Measurements from ENCODE around the gene RFX8. TPM values are rescaled to one million over a fixed set of nuclear protein-coding genes. Genes with fewer than 3 reads are reported as not detected.
"Not testable (repeated sequence)": the region's sequence is repeated elsewhere in the genome, so short reads cannot be mapped to it uniquely, and the experiment has no call there.

Gene RFX8
- total RNA-seq, 1 donor from 2014 or later: not detected

- H3K27me3 ChIP-seq: peaks cover 5% of the 10 kb centered on the region
- ATAC-seq (peak; percentile 57), DNase-seq (no peak)
- H3K4me1 ChIP-seq: peaks cover 17% of the 10 kb centered on the region
- intact Hi-C loops (cut with DNase I): no loop called here
- H3K9me3 ChIP-seq: no peaks in the 10 kb centered on the region
- no peaks in the 10 kb centered on the region for H3K36me3 ChIP-seq
- no peak overlapping the region for H3K27ac ChIP-seq
- no peak for TF ChIP-seq CTCF (IDR thresholded peaks at IDR 0.05)
- H3K4me3 ChIP-seq: no peak overlapping the region
Observed at GRCh38 chr2:101466426-101466825, 8.5 kb downstream of the RFX8 start.

GRCh38 chr2:101464841-101465240 is 10.1 kb downstream of the RFX8 start:
- DNase-seq (no peak), ATAC-seq (no peak)
- intact Hi-C loops (cut with DNase I): no loop called here
- peaks cover 3% of the 10 kb centered on the region for H3K27me3 ChIP-seq
- no peaks in the 10 kb centered on the region for H3K9me3 ChIP-seq
- H3K4me1 ChIP-seq: peaks cover 17% of the 10 kb centered on the region
- TF ChIP-seq CTCF (IDR thresholded peaks at IDR 0.05): no peak
- H3K4me3 ChIP-seq: no peak overlapping the region
- H3K36me3 ChIP-seq: no peaks in the 10 kb centered on the region
- no peak overlapping the region for H3K27ac ChIP-seq

- peak; percentile 66 for ATAC-seq
- no peak for DNase-seq
- no peak overlapping the region for H3K4me3 ChIP-seq
- no peaks in the 10 kb centered on the region for H3K36me3 ChIP-seq
- no peak for TF ChIP-seq CTCF (IDR thresholded peaks at IDR 0.05)
- peaks cover 17% of the 10 kb centered on the region for H3K4me1 ChIP-seq
- intact Hi-C loops (cut with DNase I): no loop called here
- H3K9me3 ChIP-seq: no peaks in the 10 kb centered on the region
- peaks cover 3% of the 10 kb centered on the region for H3K27me3 ChIP-seq
- H3K27ac ChIP-seq: no peak overlapping the region
Observed at GRCh38 chr2:101463911-101464641, 10.8 kb downstream of the RFX8 start.

- DNase-seq: no peak
- ATAC-seq: peak; percentile 34
- H3K9me3 ChIP-seq: no peaks in the 10 kb centered on the region
- intact Hi-C loops (cut with DNase I): no loop called here
- TF ChIP-seq CTCF (IDR thresholded peaks at IDR 0.05): no peak
- no peak overlapping the region for H3K4me3 ChIP-seq
- H3K27ac ChIP-seq: no peak overlapping the region
- peaks cover 17% of the 10 kb centered on the region for H3K4me1 ChIP-seq
- H3K27me3 ChIP-seq: peaks cover 3% of the 10 kb centered on the region
- H3K36me3 ChIP-seq: no peaks in the 10 kb centered on the region
Observed at GRCh38 chr2:101463421-101463820, 11.5 kb downstream of the RFX8 start.

- DNase-seq (no peak), ATAC-seq (no peak)
Observed at GRCh38 chr2:101461381-101461780, 13.5 kb downstream of the RFX8 start.

GRCh38 chr2:101454408-101454807 is 20.5 kb downstream of the RFX8 start:
- H3K4me1 ChIP-seq; DNase-seq; H3K27me3 ChIP-seq; H3K27ac ChIP-seq; ATAC-seq; H3K9me3 ChIP-seq; H3K36me3 ChIP-seq; H3K4me3 ChIP-seq; intact Hi-C loops (cut with DNase I): not testable (repeated sequence)

More at GRCh38 chr2:101461381-101461780, 13.5 kb downstream of the RFX8 start:
- Histone ChIP-seq H3K27me3 (peaks cover 3% of the 10 kb centered on the region), H3K27ac (no peak overlapping the region), H3K4me3 (no peak overlapping the region), H3K9me3 (no peaks in the 10 kb centered on the region), H3K4me1 (peaks cover 17% of the 10 kb centered on the region), H3K36me3 (no peaks in the 10 kb centered on the region)
- no peak for TF ChIP-seq CTCF (IDR thresholded peaks at IDR 0.05)
- intact Hi-C loops (cut with DNase I): no loop called here
